Measurements from ENCODE around the gene PFKFB4. TPM values are rescaled to one million over a fixed set of nuclear protein-coding genes. Genes with fewer than 3 reads are reported as not detected.
A peak's percentile ranks its signal among the peaks of the same experiment; 100 is the strongest.
"Not testable (repeated sequence)": the region's sequence is repeated elsewhere in the genome, so short reads cannot be mapped to it uniquely, and the experiment has no call there.

Gene PFKFB4
- total RNA-seq, 1 donor from 2014 or later, result 1.5 TPM

DNA sequence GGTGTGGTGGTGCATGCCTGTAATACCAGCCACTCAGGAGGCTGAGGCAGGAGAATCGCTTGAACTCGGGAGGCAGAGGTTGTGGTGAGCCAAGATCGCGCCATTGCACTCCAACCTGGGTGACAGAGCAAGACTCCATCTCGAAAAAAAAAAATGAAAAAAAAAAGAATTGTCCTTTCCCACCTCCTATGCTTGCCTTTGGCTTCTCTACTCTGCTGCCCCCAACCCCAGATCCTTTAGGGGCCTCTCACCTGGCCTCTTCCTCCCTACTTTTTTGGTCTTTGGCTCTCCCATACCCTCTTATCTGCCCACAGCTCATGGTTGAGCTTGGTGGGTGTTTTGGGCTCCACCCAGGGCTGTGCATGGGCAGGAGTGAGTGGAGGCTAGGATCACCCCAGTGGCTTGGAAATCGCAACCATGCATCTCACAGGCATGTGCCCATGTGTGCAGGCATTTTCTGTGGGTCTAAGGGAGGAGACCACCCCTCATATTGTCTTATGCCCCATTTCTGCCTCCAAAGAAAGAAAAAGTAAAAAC, 50.6 kb downstream of the PFKFB4 start:
- intact Hi-C loops (cut with DNase I), result loop anchor here (5.0 kb wide), 1 partner anchor 41 kb away; no protein-coding TSS in a partner anchor
- DNase-seq (ENCODE audit: low spot score), result no peak

DNA sequence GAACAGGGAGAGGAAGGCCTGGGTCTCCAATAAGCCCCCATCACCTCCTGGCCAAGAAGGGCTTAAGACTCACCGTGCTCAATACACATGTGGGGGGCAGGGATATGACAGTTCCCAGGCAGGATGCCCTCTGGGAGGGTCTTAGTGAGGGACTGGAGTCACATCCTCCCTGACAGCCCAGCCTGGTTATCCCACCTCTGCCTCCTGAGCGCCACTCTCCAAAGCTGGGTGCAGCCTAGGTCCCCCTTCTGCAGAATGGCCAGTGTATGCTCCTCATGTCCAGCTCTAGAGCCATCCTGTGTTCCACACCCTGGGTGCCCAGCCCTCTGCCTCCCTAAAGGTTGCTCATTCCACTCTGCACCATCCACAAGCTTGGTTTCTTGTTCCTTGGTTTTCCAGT, 51.5 kb downstream of the PFKFB4 start:
- DNase-seq (ENCODE audit: low spot score), result no peak
- intact Hi-C loops (cut with DNase I), result loop anchor here (5.0 kb wide), 1 partner anchor 42 kb away; no protein-coding TSS in a partner anchor

DNA sequence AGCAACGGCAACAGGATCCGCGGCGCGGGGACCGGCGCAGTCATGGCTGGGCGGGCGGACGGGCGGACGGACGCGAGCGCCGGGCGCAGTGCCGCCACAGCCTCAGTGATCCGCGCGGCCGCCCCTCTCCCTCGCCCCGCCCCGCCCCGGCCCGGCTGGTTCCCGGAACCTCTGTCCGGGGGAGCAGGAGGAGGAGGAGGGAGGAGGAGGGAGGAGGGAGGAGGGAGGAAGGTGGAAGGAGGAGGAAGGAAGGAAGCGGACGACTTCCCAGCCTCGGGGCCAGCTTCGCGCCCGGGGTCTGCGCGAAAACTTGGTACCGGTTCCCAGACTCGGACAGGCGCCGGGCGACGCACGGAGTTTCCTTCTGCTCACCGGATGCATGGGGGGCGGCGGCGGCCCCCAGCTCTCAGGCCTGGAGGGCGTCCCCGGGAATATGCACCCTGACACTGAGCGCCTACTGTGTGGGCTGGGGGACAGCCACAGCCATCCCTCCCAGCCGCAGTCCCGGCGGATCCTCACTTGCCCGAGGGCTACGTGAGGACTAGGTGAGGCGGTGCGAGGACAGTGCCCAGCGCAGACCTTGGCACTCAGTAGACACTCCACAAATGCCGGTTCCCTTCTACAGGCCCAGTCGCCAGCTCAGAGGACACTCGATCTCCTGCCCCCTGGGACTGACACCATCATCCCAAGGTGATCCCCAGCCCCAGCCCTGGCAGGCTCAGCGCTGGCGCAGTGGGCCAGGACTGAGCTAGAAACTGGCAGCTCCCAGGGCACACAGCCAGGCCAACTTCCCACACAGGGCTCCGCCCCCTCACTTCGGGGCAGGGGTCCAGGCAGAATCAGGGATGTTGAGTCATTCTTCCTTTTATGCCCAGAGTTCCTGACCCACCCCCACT, 52.3 kb downstream of the PFKFB4 start, which contains the start of gene SHISA5:
Gene SHISA5, minus strand, starts transcription at position 124 of the 896 bp plus-strand sequence. Its CDS starts 80 bp downstream, at position 44.
- intact Hi-C loops (cut with DNase I), result loop anchor here (1.0 kb wide), 1 partner anchor 38 kb away; a partner anchor contains a TSS
- peak; percentile 94 for DNase-seq (ENCODE audit: low spot score)

DNA sequence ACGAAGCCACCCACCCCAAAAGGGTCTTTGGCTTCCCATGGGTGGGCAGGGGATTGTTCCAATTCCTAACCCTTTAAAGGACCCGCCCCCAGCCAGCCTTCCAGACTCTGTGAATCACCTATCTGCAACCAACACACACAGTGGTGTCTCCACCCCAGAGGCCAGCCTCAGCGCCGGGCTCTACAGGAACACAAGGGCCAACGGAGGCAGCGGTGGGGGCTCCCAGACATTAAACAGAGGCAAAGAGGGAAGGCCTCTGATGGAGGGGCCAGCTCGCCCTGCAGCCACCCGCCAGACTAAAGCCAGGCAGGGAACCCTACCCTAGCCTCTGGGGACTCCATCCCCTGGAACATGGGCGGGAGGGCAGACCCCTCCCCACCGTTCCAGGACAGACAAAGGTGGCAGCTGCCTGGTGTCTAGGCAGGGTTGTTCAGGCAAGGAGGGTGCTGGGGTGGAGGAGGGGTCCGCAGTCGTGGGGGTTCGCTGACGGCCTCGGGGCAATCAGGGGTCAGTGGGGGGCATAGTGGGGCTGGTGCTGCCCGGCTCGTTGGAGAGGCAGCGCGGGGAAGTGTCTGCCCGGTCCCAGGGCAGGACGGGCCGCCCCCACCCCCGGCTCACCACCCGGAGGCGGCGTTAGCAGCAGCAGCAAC, 53.1 kb downstream of the PFKFB4 start:
- no peak for DNase-seq (ENCODE audit: low spot score)
- intact Hi-C loops (cut with DNase I), result loop anchor here (1.0 kb wide), 1 partner anchor 37 kb away; a partner anchor contains a TSS

DNA sequence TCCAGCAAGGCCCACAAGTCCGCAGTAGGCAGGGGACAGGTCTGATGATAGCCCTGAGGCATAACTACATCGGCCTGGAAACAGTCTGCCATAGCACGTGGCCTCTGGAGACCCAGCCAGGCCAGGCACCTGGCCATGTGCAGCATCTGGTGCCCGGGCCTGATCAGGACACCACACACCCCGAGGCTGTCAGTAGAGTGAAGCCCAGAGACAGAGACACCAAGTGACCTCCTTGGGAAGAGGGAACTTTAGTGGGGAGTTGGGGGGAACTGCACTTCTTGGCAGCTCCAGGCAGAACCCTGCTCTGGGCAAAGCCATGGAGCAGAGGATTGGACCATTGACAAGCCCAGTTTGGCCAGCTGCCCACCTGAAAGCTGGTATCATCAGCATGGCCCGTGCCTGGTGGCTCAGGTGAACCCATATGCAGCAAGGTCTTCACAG, 53.9 kb downstream of the PFKFB4 start:
- DNase-seq (ENCODE audit: low spot score), result no peak
- intact Hi-C loops (cut with DNase I), result no loop called here

DNA sequence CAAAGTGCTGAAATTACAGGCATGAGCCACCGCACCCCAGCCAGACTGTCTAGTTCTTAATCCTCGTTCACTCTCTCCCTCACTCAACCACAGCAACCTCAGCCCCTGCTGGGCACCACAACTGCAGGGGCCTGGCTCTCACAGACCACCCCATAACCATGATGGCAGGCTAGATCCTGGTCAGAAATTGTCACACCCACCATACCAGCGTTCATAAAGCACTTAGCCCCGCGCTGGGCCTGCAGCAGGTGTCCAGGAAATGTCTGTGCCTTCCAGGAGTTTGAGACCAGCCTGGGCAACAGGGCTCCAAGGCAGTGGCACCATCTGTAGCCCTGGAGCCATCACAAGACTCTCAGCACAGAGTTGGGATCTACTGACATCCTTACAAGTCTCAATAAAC, 54.5 kb downstream of the PFKFB4 start:
- DNase-seq (ENCODE audit: low spot score), result no peak
- intact Hi-C loops (cut with DNase I), result no loop called here

DNA sequence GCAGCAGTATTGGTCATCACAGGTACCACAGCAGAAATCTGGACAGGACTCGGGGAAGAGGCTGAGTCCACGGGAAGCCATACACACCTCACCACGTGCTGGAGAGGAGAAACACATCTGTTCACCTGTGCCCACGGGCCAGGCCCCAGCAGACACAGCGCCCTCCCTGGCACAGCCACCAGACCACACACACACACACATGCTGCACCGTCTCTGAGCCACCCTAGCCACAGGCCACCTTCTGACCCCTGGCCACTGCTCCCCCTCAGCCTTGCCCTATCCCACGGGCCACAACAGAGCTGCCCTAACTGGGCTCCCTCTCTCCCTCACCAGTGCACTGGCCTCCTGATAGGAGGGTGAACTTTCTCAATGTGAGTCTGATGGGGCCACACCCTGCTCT, 55.4 kb downstream of the PFKFB4 start:
- no peak for DNase-seq (ENCODE audit: low spot score)
- intact Hi-C loops (cut with DNase I), result no loop called here

DNA sequence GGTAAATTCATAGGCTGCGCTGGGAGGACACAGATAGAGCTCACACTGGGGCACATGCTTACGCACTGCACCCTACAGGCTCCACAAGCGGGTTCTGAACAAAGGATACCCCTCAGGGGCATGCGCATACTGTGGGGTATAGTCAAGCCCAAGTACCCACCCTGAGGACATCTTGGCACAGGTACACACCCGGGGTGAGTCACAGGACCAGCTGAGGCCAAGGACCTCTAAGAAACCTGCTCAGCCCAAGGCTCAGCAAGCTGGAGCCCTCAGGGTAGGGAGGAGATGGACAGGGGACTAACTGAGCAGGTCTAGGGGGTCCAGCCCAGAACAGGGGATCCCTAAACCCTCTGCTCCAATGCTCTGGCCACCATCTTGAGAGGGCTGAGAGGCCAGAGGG, 55.9 kb downstream of the PFKFB4 start:
- no peak for DNase-seq (ENCODE audit: low spot score)
- intact Hi-C loops (cut with DNase I), result no loop called here

DNA sequence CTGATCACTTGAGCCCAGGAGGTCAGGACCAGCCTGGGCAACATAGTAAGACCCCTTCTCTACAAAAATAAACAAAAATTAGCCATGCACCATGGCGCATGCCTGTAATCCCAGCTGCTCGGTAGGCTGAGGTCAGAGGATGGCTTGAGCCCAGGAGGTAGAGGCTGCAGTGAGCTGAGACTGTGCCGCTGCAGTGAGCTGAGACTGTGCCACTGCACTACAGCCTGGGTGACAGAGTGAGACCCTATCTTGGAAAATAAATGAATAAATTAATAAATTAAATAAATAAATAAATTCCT, 63.5 kb downstream of the PFKFB4 start:
- intact Hi-C loops (cut with DNase I), result no loop called here
- no peak for DNase-seq (ENCODE audit: low spot score)

DNA sequence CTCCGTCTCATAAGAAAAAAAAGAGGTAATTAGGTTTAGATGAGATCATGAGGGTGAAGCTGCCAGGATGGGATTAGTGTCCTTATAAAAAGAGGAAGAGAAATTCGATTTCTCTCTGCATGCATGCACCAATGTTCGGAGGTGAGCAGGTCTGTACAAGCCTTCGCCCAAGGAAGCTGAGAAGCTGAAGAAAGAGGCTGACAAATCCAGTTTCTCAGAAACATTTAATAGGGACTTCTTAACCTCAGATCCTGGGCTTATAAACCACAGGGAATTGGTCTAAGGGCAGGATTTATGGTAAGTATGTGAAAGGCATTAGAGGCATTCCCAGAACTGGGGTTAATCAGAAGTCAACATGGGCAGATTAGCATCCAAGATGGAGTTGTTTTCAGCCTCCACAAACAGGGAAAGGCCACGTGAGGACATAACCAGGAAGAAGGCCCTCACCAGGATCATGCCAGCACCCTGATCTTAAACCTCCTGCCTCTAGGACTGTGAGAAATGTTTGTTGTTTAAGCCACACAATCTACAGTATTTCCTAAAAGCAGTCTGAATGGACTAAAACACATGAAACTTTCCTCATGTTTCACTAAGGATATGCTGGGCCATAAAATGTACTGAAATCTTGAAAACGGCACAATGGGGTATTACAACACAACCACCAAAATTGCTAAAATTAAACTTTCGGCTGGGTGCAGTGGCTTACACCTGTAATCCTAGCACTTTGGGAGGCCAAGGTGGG, 64.0 kb downstream of the PFKFB4 start:
- no peak for DNase-seq (ENCODE audit: low spot score)
- intact Hi-C loops (cut with DNase I), result no loop called here

DNA sequence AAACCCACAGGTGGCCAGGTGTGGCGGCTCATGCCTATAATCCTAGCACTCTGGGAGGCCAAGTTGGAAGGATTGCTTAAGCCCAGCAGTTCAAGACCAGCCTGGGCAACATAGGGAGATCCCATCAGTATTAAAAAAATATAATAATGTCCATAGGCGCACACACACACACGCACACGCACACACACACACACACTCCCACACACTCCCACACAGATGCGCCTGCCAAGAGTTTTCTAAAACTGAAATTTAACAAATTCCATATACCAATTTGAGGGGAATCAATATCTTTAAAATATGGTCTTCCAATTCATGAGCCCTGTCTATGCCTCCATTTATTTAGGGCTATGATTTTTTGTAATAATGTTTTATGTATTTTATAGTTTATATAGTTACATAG, 69.7 kb downstream of the PFKFB4 start:
- intact Hi-C loops (cut with DNase I), result no loop called here

DNA sequence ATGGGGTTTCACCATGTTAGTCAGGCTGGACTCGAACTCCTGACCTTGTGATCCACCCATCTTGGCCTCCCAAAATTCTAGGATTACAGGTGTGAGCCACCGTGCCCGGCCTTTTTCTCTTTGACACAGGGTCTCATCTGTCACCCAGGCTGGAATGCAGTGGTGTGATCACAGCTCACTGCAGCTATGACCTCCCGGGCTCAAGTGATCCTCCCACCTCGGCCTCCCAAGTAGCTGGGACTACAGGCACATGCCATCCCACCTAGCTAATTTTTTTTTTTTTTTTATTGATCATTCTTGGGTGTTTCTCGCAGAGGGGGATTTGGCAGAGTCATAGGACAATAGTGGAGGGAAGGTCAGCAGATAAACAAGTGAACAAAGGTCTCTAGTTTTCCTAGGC, 73.8 kb downstream of the PFKFB4 start:
- DNase-seq (ENCODE audit: low spot score); intact Hi-C loops (cut with DNase I): not testable (repeated sequence)

More for the DNA sequence above, 69.7 kb downstream of the PFKFB4 start:
- no peak for DNase-seq (ENCODE audit: low spot score)

DNA sequence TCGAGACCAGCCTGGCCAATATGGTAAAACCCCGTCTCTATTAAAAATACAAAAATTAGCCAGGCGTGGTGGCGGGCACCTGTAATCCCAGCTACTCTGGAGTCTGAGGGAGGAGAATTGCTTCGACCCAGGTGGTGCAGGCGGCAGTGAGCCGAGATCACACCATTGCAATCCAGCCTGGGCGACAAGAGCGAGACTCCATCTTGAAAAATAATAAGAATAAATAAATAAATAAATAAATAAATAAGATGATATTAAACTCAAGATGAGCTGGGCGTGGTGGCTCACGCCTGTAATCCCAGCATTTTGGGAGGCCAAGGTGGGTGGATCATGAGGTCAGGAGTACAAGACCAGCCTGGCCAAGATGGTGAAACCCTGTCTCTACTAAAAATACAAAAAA, 75.7 kb downstream of the PFKFB4 start:
- DNase-seq (ENCODE audit: low spot score); intact Hi-C loops (cut with DNase I): not testable (repeated sequence)

DNA sequence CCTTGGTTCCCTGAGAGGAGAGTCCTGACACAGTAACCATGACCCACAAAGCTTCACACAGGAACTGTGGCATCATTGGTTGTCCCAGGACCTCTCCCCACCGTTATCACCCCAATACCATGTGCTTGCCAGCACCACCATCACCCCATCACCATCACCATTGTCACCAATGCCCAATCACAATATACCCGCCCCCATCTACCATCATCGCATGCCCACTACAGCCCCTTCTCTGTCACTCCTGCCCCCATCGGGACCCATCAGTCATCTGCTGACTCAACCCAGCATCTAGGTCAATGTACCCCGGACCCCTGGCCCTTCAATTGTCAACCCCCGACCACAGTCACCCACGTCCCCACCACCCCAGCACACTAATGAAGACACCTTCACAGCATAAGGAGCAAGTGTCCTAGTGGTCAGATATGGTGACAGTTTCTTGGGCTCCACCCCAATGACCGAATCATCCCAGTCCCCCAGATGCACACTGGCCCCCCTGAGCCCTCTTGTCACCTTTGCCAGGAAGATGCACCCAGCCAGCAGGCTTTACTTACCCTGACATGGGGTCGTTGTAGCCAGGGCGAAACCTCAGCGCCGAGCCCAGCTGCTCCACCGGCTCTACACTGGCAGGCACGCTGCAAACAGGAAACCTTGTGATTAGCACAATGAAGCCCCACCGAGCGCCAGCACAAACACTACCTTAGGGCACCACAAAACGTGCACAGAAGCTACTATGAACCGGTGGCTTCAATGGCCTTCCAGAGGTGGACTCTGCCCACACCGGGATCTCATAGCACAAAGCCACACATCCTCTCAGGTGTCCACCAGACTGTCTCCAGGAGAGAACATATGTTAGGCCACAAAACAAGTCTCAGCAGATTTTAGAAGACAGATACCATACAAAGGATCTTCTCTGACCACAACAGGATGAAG, 77.7 kb downstream of the PFKFB4 start:
- intact Hi-C loops (cut with DNase I), result no loop called here
- DNase-seq (ENCODE audit: low spot score), result no peak

DNA sequence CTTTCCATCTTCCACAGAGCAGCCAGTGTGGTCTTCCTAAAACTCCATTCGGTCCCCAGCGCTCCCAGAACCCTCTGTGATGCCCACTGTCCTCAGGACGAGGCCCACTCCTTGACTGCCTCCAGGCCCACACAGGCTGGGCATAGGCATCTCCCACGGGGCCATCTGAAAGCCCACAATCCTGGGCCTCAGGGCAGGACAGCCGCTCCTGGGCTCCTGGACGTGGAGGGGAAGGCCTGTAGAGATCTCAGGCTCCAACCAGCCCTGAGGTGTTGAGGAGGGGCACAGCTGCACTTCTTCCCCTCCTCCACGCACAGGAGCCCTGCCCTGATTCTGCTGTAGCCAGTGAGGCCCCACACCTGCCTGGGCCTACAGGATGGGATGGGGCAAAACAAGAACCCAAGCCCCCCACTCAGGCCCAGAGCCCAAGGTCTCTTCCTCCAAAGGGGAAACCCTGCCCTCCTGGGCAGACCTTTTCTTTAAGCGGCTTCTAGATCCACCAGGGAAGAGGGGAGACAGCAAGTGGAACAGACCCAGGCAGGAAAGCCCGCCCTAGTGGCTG, 78.6 kb downstream of the PFKFB4 start:
- no peak for DNase-seq (ENCODE audit: low spot score)
- intact Hi-C loops (cut with DNase I), result no loop called here

DNA sequence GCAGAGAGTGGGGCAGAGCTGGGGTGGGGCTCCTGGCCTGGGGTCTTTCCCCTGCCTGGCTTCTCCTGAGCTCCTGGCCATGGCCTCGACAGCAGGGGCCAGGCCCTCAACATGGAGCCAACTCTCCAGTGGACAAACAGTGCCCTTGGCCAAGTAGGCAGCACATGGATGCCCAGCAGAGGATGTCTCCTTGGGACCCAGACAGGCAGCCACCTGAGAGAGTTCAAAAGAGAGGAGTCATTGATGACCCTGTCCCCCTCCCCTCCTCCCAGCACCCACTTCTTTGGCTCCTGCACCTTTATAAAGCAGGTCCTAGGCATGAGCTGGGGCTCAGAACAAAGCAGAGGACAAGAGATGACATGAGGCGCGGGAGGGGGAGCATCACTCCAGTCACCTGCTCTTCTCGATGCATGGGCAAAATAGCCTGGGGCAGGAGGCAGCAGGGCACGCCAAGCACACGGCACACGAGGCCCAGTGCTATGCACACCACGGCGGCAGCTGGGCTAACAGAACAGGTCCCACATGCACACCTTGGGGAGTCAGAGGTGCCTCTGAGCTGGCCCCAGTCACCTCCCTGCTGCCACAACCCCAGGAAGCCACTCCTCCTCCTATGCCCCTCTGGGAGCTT, 80.1 kb downstream of the PFKFB4 start:
- no peak for DNase-seq (ENCODE audit: low spot score)
- intact Hi-C loops (cut with DNase I), result no loop called here

DNA sequence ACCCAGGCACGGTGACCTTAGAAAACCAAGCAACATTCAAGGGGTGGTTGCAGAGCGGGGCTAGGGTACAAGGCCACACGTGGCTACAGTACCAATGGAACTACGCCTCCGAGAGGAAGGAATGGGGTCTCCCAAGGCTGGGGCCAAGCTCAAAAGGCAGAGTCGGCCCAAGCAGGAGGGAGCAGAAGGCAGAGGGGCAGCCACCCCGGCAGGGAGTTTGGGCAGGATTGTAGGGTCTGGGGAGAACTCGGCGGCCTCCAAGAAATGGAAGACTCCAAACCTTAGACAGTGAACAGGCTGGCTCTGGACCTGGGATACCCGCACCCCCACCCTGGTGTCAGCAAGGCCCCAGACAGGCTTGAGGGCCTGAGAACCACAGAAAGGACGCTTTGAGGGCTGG, 81.4 kb downstream of the PFKFB4 start:
- no peak for DNase-seq (ENCODE audit: low spot score)
- intact Hi-C loops (cut with DNase I), result no loop called here

DNA sequence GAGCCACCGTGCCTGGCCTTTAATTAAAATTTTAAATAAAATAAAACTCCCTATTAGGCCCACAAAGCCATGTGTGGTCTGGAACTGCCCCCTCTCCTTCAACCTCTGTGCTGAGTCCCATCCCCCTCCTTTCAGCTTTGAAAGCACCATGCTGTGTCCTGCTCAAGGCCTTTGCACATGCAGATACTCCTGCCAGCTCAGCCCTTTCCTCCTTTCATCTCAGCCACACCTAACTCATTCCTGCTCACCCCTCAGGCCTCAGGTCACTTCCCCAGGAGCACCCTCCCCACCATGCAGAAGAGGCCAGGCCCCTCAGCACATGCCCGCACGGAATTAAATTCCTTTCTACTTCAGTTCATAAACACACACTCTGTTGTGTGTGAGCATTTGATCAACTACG, 82.0 kb downstream of the PFKFB4 start:
- intact Hi-C loops (cut with DNase I), result no loop called here
- no peak for DNase-seq (ENCODE audit: low spot score)
